AG09309 (cell line): ENCODE results near the gene ZCCHC17.
"Not testable (repeated sequence)": the region's sequence is repeated elsewhere in the genome, so short reads cannot be mapped to it uniquely, and the experiment has no call there.

Experiments used
- DNase-seq: peaks from one replicate; pipeline ENCODE4 v3.0.0-alpha.2; 2010; ENCODE audit warnings: low read depth
- H3K4me3 ChIP-seq: 2 replicates; pipeline ENCODE4 v1.5.1; 2011; ENCODE audit warnings: mild to moderate bottlenecking, low read depth, low read length, moderate library complexity; ENCODE audit not compliant: control insufficient read depth
- CTCF ChIP-seq: IDR thresholded peaks from 2 replicates; pipeline ENCODE4 v1.5.1; 2011; ENCODE audit warnings: mild to moderate bottlenecking, low read depth, low read length, inconsistent platforms; ENCODE audit not compliant: insufficient read depth, control insufficient read depth; ENCODE audit errors: missing control alignments

The ZCCHC17 gene

GRCh38 chr1:31377364-31377863 is 80.6 kb downstream of the ZCCHC17 start:
- no peak overlapping the region for H3K4me3 ChIP-seq
- TF ChIP-seq CTCF: no peak
- DNase-seq: no peak

- no peak overlapping the region for H3K4me3 ChIP-seq
- TF ChIP-seq CTCF: no peak
- no peak for DNase-seq
These were observed 81.2 kb downstream of the ZCCHC17 start for GRCh38 chr1:31378001-31378400.

DNA sequence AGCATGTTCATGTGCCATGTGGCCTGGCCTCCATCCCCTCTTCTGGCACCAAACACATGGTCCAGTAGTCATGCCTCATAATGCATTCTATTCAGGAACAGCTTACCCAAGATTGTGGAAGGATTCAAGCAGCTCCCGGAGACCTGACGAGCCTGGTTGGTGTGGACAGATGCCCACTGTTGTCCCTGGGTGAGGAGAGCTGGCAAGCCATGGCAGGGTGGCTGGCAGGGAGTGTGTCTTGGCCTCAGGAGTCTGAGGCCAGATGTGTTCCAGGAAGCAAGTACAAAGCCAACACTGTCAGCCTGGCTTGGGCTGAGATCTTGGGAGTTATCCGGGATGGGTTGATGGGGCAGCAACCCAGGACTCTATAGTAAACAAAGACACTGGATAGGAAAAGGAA is 83.3 kb downstream of the ZCCHC17 start:
- DNase-seq: no peak
- no peak for TF ChIP-seq CTCF
- H3K4me3 ChIP-seq: no peak overlapping the region

- no peak for DNase-seq
- TF ChIP-seq CTCF: no peak
- no peak overlapping the region for H3K4me3 ChIP-seq
These were observed 84.8 kb downstream of the ZCCHC17 start for GRCh38 chr1:31381394-31382294.

GRCh38 chr1:31382379-31382989 is 85.7 kb downstream of the ZCCHC17 start:
- no peak overlapping the region for H3K4me3 ChIP-seq
- DNase-seq: no peak
- TF ChIP-seq CTCF: no peak

DNA sequence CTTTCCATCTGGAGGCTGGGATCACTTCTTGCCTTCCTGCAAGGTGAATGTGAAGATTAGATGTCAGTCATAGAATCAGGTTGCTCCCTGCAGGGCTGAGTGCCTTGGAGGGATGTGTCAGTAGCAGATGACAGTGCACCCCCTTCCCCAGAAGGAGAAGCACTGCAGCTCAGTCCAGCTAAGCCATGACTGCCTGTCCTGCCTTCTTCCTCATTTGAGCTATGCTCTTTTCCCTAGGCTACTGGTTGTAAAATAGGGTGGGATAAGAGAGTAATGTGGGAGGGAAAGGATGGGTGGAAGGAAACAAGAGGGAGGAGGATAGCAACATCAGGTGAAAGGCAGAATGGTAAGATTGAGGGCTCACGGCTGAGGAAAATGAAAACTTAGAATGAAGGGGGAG is 87.1 kb downstream of the ZCCHC17 start:
- TF ChIP-seq CTCF: no peak
- no peak for DNase-seq
- no peak overlapping the region for H3K4me3 ChIP-seq

DNA sequence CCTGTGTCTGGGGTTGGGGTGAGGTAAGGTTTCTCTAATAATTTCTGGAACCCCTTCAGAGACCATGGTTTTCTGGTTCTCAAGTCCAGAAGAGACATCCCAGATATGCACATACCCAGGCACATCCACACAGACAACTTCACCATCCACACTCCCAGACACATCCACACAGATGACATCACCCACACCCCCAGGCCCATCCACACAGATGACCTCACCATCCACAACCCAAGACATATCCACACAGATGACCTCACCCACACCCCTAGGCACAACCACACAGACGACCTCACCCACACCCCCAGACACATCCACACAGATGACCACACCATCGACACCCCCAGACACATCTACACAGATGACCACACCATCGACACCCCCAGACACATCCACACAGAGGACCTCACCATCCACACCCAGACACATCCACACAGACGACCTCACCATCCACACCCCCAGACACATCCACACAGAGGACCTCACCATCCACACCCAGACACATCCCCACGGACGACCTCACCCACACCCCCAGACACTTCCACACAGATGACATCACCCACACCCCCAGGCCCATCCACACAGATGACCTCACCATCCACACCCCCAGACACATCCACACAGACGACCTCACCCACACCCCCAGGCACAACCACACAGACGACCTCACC is 89.9 kb downstream of the ZCCHC17 start:
- H3K4me3 ChIP-seq, DNase-seq: not testable (repeated sequence)
